Activated naive CD4-positive, alpha-beta T cell treated with anti-CD3 and anti-CD28 coated beads for 36 hours (primary cell): ENCODE data around the gene H6PD. TPM values are rescaled to one million over a fixed set of nuclear protein-coding genes. Genes with fewer than 3 reads are reported as not detected.

ENCODE experiments used
- CTCF ChIA-PET: fragments of 350-600 bp; sonication (Branson Sonifier 250); formaldehyde crosslinking; loops from one replicate; lab custom pipeline; 2021; ENCODE audit warnings: antibody characterized with exemption; lab: Charles Lee
- DNase-seq: peaks from one replicate; pipeline ENCODE4 v3.0.0-alpha.2; 2020
- H3K27ac Mint-ChIP-seq: one replicate; pipeline ENCODE4 v1.8.0; 2021; ENCODE audit warnings: mild to moderate bottlenecking, mixed read lengths
- H3K27me3 Mint-ChIP-seq: one replicate; pipeline ENCODE4 v1.8.0; 2021; ENCODE audit warnings: low read depth, mixed read lengths
- H3K36me3 Mint-ChIP-seq: one replicate; pipeline ENCODE4 v1.8.0; 2021; ENCODE audit warnings: low read depth, mixed read lengths
- H3K4me1 Mint-ChIP-seq: one replicate; pipeline ENCODE4 v1.8.0; 2021; ENCODE audit warnings: low read depth, mixed read lengths
- H3K4me3 Mint-ChIP-seq: one replicate; pipeline ENCODE4 v1.8.0; 2021; ENCODE audit warnings: mild to moderate bottlenecking, moderate library complexity, mixed read lengths
- H3K9me3 Mint-ChIP-seq: one replicate; pipeline ENCODE4 v1.8.0; 2021; ENCODE audit warnings: mixed read lengths
- intact Hi-C: fragments of 100-400 bp; cut with micrococcal nuclease; formaldehyde crosslinking; loops from one replicate; pipeline ENCODE4 v1.15.1; 2023
- total RNA-seq, 2 experiments: library from RNA; stranded (reverse); gene quantifications; one replicate each; pipeline ENCODE4 v1.2.3, GENCODE V29; 2021

Gene H6PD
- total RNA-seq, 2 experiments from 2014 or later: 7.8 to 8.3 TPM

DNA sequence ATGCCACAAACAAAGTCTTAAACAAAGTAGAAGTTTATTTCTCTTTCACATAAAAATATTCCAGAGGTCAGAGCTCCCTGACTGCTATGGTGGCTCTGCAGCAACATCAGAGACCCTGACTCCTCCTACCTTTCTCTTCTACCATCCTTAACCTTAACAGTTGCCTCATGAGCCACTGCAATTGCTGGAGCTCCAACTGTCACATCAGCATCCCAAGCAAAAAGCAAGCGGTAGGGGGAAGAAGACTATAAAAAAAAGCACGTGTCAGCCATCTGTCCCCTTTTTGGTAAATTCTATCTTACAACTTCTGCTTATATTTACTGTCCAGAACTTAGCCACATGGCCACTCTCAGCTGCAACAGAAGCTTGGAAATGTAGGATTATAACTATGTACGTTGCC lies 21.8 kb upstream of the H6PD start:
- no peak for DNase-seq
- intact Hi-C loops: no loop called here
- no peaks in the 10 kb centered on the region for H3K4me1 Mint-ChIP-seq
- H3K27ac Mint-ChIP-seq: no peak overlapping the region
- H3K9me3 Mint-ChIP-seq: no peaks in the 10 kb centered on the region
- no peaks in the 10 kb centered on the region for H3K36me3 Mint-ChIP-seq
- H3K4me3 Mint-ChIP-seq: no peak overlapping the region
- CTCF ChIA-PET: interaction anchor here (0.6 kb wide), 1 partner anchor 20 kb away, joined by 4 read pairs; no protein-coding TSS in a partner anchor
- peaks cover 10% of the 10 kb centered on the region for H3K27me3 Mint-ChIP-seq

- no peak overlapping the region for H3K27ac Mint-ChIP-seq
- no peaks in the 10 kb centered on the region for H3K36me3 Mint-ChIP-seq
- H3K27me3 Mint-ChIP-seq: peaks cover 9% of the 10 kb centered on the region
- H3K4me3 Mint-ChIP-seq: no peak overlapping the region
- no peaks in the 10 kb centered on the region for H3K4me1 Mint-ChIP-seq
- H3K9me3 Mint-ChIP-seq: no peaks in the 10 kb centered on the region
- no peak for DNase-seq
- CTCF ChIA-PET: no interaction called here
- intact Hi-C loops: no loop called here
Observed at GRCh38 chr1:9213956-9214355, 20.6 kb upstream of the H6PD start.

- CTCF ChIA-PET: no interaction called here
- no peaks in the 10 kb centered on the region for H3K36me3 Mint-ChIP-seq
- no peak overlapping the region for H3K27ac Mint-ChIP-seq
- intact Hi-C loops: no loop called here
- H3K9me3 Mint-ChIP-seq: no peaks in the 10 kb centered on the region
- DNase-seq: no peak
- no peaks in the 10 kb centered on the region for H3K27me3 Mint-ChIP-seq
- no peaks in the 10 kb centered on the region for H3K4me1 Mint-ChIP-seq
- H3K4me3 Mint-ChIP-seq: no peak overlapping the region
Observed at GRCh38 chr1:9218917-9219316, 15.7 kb upstream of the H6PD start.

GRCh38 chr1:9222846-9223625 lies 11.5 kb upstream of the H6PD start:
- H3K27ac Mint-ChIP-seq: no peak overlapping the region
- intact Hi-C loops: no loop called here
- CTCF ChIA-PET: no interaction called here

GRCh38 chr1:9224664-9225410 lies 9.7 kb upstream of the H6PD start:
- H3K27ac Mint-ChIP-seq: no peak overlapping the region
- no peaks in the 10 kb centered on the region for H3K27me3 Mint-ChIP-seq
- H3K36me3 Mint-ChIP-seq: no peaks in the 10 kb centered on the region
- CTCF ChIA-PET: interaction anchor here (0.8 to 0.9 kb wide), 2 partner anchors 20 to 114 kb away, joined by 3 read pairs; no protein-coding TSS in a partner anchor
- intact Hi-C loops: no loop called here
- no peaks in the 10 kb centered on the region for H3K9me3 Mint-ChIP-seq
- no peaks in the 10 kb centered on the region for H3K4me1 Mint-ChIP-seq
- H3K4me3 Mint-ChIP-seq: no peak overlapping the region
- no peak for DNase-seq

More at GRCh38 chr1:9222846-9223625, 11.5 kb upstream of the H6PD start:
- Mint-ChIP-seq H3K27me3 (no peaks in the 10 kb centered on the region), H3K36me3 (no peaks in the 10 kb centered on the region), H3K4me3 (no peak overlapping the region), H3K9me3 (no peaks in the 10 kb centered on the region), H3K4me1 (no peaks in the 10 kb centered on the region)
- no peak for DNase-seq

GRCh38 chr1:9225411-9225785 lies 9.2 kb upstream of the H6PD start:
- intact Hi-C loops: no loop called here
- no peak overlapping the region for H3K4me3 Mint-ChIP-seq
- CTCF ChIA-PET: interaction anchor here (0.9 kb wide), 1 partner anchor 19 kb away, joined by 3 read pairs; no protein-coding TSS in a partner anchor
- no peaks in the 10 kb centered on the region for H3K27me3 Mint-ChIP-seq
- no peak for DNase-seq
- H3K9me3 Mint-ChIP-seq: no peaks in the 10 kb centered on the region
- H3K27ac Mint-ChIP-seq: no peak overlapping the region
- no peaks in the 10 kb centered on the region for H3K4me1 Mint-ChIP-seq
- no peaks in the 10 kb centered on the region for H3K36me3 Mint-ChIP-seq

DNA sequence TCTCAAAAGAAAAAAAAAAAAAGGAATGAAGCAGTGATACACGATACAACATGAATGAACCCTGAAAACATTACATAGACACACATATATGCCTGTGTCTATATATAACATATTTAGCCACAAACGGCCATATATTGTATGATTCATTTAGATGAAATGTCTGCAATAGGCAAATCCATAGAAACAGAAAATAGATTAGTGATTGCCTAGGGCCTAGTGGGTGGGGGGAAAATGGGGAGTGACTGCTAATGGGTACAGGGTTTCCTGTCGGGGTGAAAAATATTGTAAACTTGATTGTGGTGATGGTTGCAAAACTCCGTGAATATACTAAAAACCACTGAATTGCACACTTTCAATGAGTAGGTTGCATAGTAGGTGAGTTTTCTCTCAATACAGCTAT lies 6.0 kb upstream of the H6PD start:
- H3K36me3 Mint-ChIP-seq: no peaks in the 10 kb centered on the region
- no peaks in the 10 kb centered on the region for H3K9me3 Mint-ChIP-seq
- intact Hi-C loops: no loop called here
- DNase-seq: no peak
- peaks cover 8% of the 10 kb centered on the region for H3K4me1 Mint-ChIP-seq
- H3K4me3 Mint-ChIP-seq: no peak overlapping the region
- H3K27ac Mint-ChIP-seq: no peak overlapping the region
- no peaks in the 10 kb centered on the region for H3K27me3 Mint-ChIP-seq
- CTCF ChIA-PET: interaction anchor here (0.7 to 0.9 kb wide), 2 partner anchors 16 to 355 kb away, joined by 3 to 4 read pairs; no protein-coding TSS in a partner anchor

DNA sequence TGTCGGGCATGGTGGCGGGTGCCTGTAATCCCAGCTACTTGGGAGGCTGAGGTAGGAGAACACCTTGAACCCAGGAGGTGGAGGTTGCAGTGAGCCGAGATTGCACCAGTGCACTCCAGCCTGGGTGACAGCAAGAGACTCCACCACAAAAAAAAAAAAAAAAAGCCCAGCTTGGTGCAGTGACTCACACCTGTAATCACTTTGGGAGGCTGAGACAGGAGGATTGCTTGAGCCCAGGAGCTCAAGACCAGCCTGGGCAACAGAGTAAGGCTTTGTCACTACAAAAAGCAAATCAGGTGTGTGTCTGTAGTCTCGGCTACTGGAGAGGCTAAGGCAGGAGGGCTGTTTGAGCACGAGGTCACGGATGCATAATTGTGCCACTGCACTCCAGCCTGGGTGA lies 5.0 kb upstream of the H6PD start:
- no peak overlapping the region for H3K4me3 Mint-ChIP-seq
- no peak overlapping the region for H3K27ac Mint-ChIP-seq
- H3K27me3 Mint-ChIP-seq: no peaks in the 10 kb centered on the region
- intact Hi-C loops: no loop called here
- no peaks in the 10 kb centered on the region for H3K36me3 Mint-ChIP-seq
- CTCF ChIA-PET: interaction anchor here (0.6 to 0.7 kb wide), 2 partner anchors 13 to 251 kb away, joined by 4 read pairs; no protein-coding TSS in a partner anchor
- no peak for DNase-seq
- no peaks in the 10 kb centered on the region for H3K9me3 Mint-ChIP-seq
- H3K4me1 Mint-ChIP-seq: peaks cover 11% of the 10 kb centered on the region

- H3K36me3 Mint-ChIP-seq: no peaks in the 10 kb centered on the region
- no peak overlapping the region for H3K4me3 Mint-ChIP-seq
- H3K27me3 Mint-ChIP-seq: no peaks in the 10 kb centered on the region
- H3K27ac Mint-ChIP-seq: no peak overlapping the region
- DNase-seq: no peak
- intact Hi-C loops: loop anchor here (5.0 kb wide), 1 partner anchor 49 kb away; no protein-coding TSS in a partner anchor
- H3K9me3 Mint-ChIP-seq: no peaks in the 10 kb centered on the region
- CTCF ChIA-PET: interaction anchor here (0.9 kb wide), 2 partner anchors 13 to 89 kb away, joined by 3 read pairs; no protein-coding TSS in a partner anchor
- H3K4me1 Mint-ChIP-seq: peaks cover 17% of the 10 kb centered on the region
Observed at GRCh38 chr1:9230869-9231533, 3.6 kb upstream of the H6PD start.

DNA sequence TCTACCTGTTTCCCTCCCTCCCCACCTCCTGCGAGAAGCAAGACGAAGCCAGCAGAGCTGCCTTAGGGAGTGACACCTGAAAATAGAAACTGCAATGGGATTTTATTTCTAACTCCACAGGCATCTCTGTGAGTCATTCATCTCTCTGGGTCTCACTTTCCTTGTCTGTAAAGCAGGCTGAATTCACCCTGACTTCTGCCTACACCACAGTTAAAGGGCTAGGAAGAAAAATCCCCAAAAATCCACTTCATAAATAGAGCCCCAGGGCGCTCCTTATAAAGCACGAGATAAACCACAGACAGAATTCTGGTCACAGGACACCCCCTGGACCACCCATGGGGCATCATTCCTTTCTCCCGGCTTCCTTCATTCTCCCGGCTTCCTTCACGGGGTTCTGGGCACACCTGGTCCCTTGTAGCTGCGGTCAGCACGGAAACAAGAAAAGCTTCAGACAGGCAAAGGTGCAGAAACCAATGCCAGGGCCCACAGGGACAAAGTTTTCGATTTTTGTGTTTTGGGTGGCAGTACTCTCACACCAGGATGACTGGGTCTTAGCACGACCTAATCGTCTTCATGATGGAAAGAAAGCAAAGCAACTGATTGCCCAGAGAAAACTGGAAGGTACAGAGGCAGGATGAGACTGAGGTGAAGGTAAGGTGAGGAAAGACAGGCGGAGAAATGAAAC lies 2.8 kb upstream of the H6PD start:
- DNase-seq: no peak
- no peak overlapping the region for H3K4me3 Mint-ChIP-seq
- no peaks in the 10 kb centered on the region for H3K27me3 Mint-ChIP-seq
- no peaks in the 10 kb centered on the region for H3K9me3 Mint-ChIP-seq
- H3K36me3 Mint-ChIP-seq: no peaks in the 10 kb centered on the region
- peaks cover 20% of the 10 kb centered on the region for H3K4me1 Mint-ChIP-seq
- H3K27ac Mint-ChIP-seq: no peak overlapping the region
- CTCF ChIA-PET: no interaction called here
- intact Hi-C loops: loop anchor here (5.0 kb wide), 1 partner anchor 49 kb away; no protein-coding TSS in a partner anchor

DNA sequence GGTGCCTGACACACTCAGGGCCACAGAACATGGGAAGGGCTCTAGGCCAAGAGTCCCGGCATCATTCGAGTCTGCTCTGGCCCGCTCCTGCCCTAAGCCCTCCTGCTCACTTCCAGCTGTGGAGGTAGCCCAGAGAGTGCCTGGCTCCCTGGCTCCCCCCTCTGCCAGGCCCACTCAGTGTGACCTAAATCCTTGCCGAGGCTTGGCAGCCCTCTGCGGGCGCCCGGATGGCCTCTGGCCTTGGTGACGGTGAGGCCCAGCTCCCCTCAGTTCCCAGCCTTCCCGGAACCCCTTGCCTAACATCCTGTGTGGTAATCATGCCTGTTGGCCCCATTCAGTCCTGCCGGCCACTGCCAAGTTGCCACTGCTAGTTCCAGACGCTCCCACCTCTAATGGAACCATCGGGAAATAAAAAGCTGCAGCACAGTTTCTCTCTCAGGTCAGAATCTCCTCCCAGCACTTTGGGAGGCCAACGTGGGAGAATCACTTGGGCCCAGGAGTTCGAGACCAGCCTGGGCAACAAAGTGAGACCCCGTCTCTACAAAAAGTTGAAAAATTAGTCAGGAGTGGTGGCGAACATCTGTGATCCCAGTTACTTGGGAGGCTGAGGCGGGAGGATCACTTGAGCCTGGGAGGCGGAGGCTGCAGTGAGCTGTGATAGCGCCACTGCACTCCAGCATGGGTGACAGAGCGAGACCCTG lies 1.2 kb upstream of the H6PD start:
- intact Hi-C loops: loop anchor here (5.0 kb wide), 1 partner anchor 51 kb away; no protein-coding TSS in a partner anchor
- no peaks in the 10 kb centered on the region for H3K27me3 Mint-ChIP-seq
- H3K36me3 Mint-ChIP-seq: no peaks in the 10 kb centered on the region
- peaks cover 25% of the 10 kb centered on the region for H3K4me1 Mint-ChIP-seq
- H3K4me3 Mint-ChIP-seq: no peak overlapping the region
- H3K27ac Mint-ChIP-seq: no peak overlapping the region
- DNase-seq: no peak
- H3K9me3 Mint-ChIP-seq: no peaks in the 10 kb centered on the region
- CTCF ChIA-PET: interaction anchor here (0.6 to 1.4 kb wide), 3 partner anchors 11 to 222 kb away, joined by 3 to 6 read pairs (median 5); no protein-coding TSS in a partner anchor
